RWPE1 (cell line): ENCODE measurements around the gene SLC13A3.

Experiments
- CTCF ChIA-PET: fragments of 350-600 bp; sonication (Branson Sonifier 250); formaldehyde crosslinking; extraction: SDS; loops from one replicate; lab custom pipeline; 2021; lab: Yijun Ruan, JAX
- POLR2A ChIA-PET: fragments of 400-600 bp; formaldehyde crosslinking; extraction: SDS; loops from one replicate; lab custom pipeline; 2020; ENCODE audit warnings: antibody characterized with exemption; ENCODE audit not compliant: low non-redundant PET; lab: Yijun Ruan, JAX
- DNase-seq: peaks from one replicate; pipeline ENCODE4 v3.0.0; 2012; ENCODE audit warnings: low spot score
- H3K27ac ChIP-seq: fragments of 450-650 bp; 2 replicates; pipeline ENCODE4 v1.5.1; 2017
- CTCF ChIP-seq: fragments of 450-650 bp; conservative IDR thresholded peaks from 2 replicates; pipeline ENCODE4 v1.5.1; 2017; ENCODE audit warnings: low read depth, mild to moderate bottlenecking

Gene SLC13A3

DNA sequence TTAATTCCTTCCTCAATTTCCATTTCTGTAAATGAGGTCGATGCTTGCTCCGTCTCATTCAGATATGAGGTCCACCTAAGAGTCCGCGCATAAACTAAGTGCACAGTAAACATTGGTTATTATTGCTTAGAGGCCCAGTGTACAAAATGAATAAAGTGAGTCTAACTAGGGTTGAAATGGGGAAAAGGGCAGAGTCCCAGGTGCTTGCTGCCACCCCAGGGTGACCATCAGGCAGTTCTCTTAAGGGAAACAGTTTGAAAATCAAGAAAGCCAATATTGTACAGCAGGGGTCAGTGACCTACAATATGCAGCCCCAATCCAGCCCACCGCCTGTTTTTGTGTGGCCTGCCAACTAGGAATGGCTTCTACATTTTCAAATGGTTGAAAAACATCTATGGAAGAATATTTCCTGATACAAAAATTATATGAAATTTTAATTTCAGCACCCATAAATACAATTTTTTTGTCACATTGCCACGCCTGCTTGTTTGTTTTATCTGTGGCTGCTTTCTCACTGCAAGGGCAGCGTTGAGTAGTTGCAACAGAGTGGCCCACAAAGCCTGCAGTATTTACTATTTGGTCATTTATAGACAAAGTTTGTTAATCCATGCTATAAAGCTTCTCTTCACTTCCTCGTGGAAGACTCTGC is 43.3 kb downstream of the SLC13A3 start:
- CTCF ChIA-PET = interaction anchor here (0.6 to 0.7 kb wide), 2 partner anchors 46 to 51 kb away, joined by 3 to 4 read pairs; no protein-coding TSS in a partner anchor
- POLR2A ChIA-PET = interaction anchor here (0.5 kb wide), 1 partner anchor 275 kb away, joined by 7 read pairs; no protein-coding TSS in a partner anchor
- TF ChIP-seq CTCF = no peak

DNA sequence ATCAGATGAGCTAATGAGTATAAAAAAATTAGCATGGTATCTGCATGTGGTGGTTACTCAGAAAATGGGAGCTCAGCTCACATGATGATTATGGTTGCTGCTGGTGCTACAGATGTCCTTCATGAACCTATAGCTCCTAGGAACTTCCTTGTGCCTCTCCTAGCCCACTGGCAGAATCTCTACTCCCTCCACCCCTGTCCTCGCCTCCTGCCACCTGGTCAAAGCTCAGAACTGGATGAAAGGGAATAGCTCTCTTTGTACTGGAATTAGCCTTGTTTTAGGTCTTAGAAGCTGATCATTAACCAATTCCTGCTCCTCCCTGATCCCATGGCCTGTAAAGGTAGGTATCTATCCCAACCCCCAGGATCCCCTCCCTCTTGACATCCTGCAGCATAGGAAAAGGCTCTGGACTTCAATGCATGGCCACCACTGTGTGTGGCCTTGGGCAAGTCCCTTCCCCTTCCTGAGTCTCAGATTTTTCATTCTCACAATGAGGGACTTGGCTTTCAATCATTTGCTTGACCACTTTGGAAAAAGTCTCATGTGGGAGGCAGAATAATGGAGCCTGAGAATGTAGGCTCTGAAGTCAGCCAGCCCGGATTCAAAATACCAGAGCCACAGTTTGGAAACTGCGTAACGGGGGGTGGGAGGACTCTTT is 43.9 kb downstream of the SLC13A3 start:
- TF ChIP-seq CTCF = no peak
- ChIA-PET POLR2A (no interaction called here), CTCF (interaction anchor here (0.6 kb wide), 1 partner anchor 50 kb away, joined by 3 read pairs; no protein-coding TSS in a partner anchor)
- DNase-seq = no peak
- no peak overlapping the region for H3K27ac ChIP-seq

More for the DNA sequence above, 43.3 kb downstream of the SLC13A3 start:
- H3K27ac ChIP-seq = no peak overlapping the region
- DNase-seq = no peak

- DNase-seq = no peak
- ChIA-PET POLR2A (no interaction called here), CTCF (no interaction called here)
- TF ChIP-seq CTCF = no peak
- H3K27ac ChIP-seq = no peak overlapping the region
Measured at GRCh38 chr20:46606817-46607190, 44.5 kb downstream of the SLC13A3 start.

GRCh38 chr20:46605978-46606816 is 45.1 kb downstream of the SLC13A3 start:
- DNase-seq = no peak
- TF ChIP-seq CTCF = no peak
- H3K27ac ChIP-seq = no peak overlapping the region
- POLR2A ChIA-PET = no interaction called here
- CTCF ChIA-PET = no interaction called here

- DNase-seq = no peak
- CTCF ChIA-PET = interaction anchor here (0.5 to 0.8 kb wide), 2 partner anchors 11 to 12 kb away, joined by 4 to 5 read pairs; no protein-coding TSS in a partner anchor
- TF ChIP-seq CTCF = no peak
- no peak overlapping the region for H3K27ac ChIP-seq
- POLR2A ChIA-PET = no interaction called here
Measured at GRCh38 chr20:46605181-46605580, 46.1 kb downstream of the SLC13A3 start.

DNA sequence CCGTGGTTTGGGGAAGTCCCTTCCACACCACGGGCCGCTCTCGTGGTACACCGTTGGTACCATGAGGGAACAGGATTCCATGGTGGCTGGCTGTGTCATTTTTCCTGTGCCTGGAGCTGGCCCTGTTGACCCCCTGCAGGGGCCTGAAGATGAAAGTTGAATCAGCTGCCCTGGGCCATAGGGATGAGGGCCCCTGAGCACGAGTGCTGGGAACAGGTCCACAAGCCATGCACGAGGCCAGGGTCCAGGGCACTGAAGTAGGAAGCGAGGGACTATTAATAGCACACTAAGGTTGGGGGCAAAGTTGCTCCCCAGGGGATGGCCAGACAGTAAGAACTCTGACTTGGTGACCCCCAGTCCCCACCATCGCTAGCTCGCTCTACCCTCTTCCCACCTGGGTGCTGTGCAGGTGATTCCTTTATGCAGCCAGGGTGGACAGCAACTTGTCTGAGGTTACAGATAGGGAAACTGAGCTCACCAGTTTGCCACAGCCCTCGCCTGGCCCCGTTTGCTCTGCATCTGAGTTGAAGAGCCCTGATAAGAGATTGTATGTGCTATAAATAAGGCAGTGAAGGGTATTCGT is 46.6 kb downstream of the SLC13A3 start:
- no peak for DNase-seq
- POLR2A ChIA-PET = no interaction called here
- H3K27ac ChIP-seq = no peak overlapping the region
- TF ChIP-seq CTCF = no peak
- CTCF ChIA-PET = interaction anchor here (0.5 to 0.8 kb wide), 3 partner anchors 10 to 42 kb away, joined by 3 to 5 read pairs (median 4); no protein-coding TSS in a partner anchor
